Spinal cord (tissue), 10 donors: Measurements from ENCODE around the gene LHFPL6. TPM values are rescaled to one million over a fixed set of nuclear protein-coding genes. Genes with fewer than 3 reads are reported as not detected.

Experiments
- DNase-seq, 6 donors: peaks; one replicate each; pipeline versions ENCODE4 v3.0.0 to v3.0.0-alpha.2; 2013 to 2015; ENCODE audit warnings: low spot score in 6 of 6, low read depth in 4 of 6
- H3K27ac ChIP-seq: one replicate; pipeline ENCODE4 v1.5.1; 2013; ENCODE audit warnings: low read depth, low read length, control low read depth
- H3K27me3 ChIP-seq: one replicate; pipeline ENCODE4 v1.6.1; 2013; ENCODE audit warnings: low read length; ENCODE audit not compliant: control insufficient read depth, insufficient read depth
- H3K36me3 ChIP-seq: one replicate; pipeline ENCODE4 v1.6.1; 2013; ENCODE audit warnings: low read length; ENCODE audit not compliant: control insufficient read depth, insufficient read depth
- H3K4me1 ChIP-seq: one replicate; pipeline ENCODE4 v1.6.1; 2013; ENCODE audit warnings: low read length; ENCODE audit not compliant: control insufficient read depth, insufficient read depth
- H3K4me3 ChIP-seq: one replicate; pipeline ENCODE4 v1.5.1; 2013; ENCODE audit warnings: low read depth, low read length, control low read depth
- H3K9me3 ChIP-seq: one replicate; pipeline ENCODE4 v1.6.1; 2013; ENCODE audit warnings: low read length; ENCODE audit not compliant: control insufficient read depth, insufficient read depth
- WGBS: methylation state at CpG from one replicate; pipeline ENCODE4 v1.1.5; 2013; ENCODE audit warnings: missing lambda C conversion rate; ENCODE audit not compliant: insufficient coverage; 5-methylcytosine and 5-hydroxymethylcytosine counted together
- long read RNA-seq, 4 donors: transcript quantifications; one replicate each; lab custom pipeline, GENCODE V29; 2026
- polyA plus RNA-seq, 2 donors: library from polyadenylated mRNA; unstranded; fragments of 120-200 nt; gene quantifications; one replicate each; pipeline ENCODE4 v1.2.1, GENCODE V29; 2013; ENCODE audit not compliant: insufficient read length in 2 of 2
- total RNA-seq, 2 donors: library from RNA; depleted of rRNA in 1 of 2; stranded (reverse); fragments of 120-200 nt in 1 of 2; fragments of >200 nt in 1 of 2; gene quantifications; one replicate each; pipeline versions ENCODE4 v1.2.3 to v1.2.4, GENCODE V29; 2013 to 2014
- donor health status: healthy.

LHFPL6 gene
- total RNA-seq (100 to 1,000 TPM in 1 of 2 donors, 10 to 100 TPM in 1; 66.5 to 190 TPM), polyA plus RNA-seq (10 to 100 TPM; 49.6 to 66.3 TPM)
- long read RNA-seq, donor 1, partial matches to known transcripts, result 31 of 32 reads
- long read RNA-seq, donor 1, other reads (novel, unspliced or antisense), result 0 of 32 reads
- long read RNA-seq, donor 2, result 0 reads
- long read RNA-seq, donor 3, partial matches to known transcripts, result 26 of 26 reads
- long read RNA-seq, donor 3, other reads (novel, unspliced or antisense), result 0 of 26 reads
- long read RNA-seq, donor 4, partial matches to known transcripts, result 47 of 48 reads
- long read RNA-seq, donor 4, other reads (novel, unspliced or antisense), result 0 of 48 reads

DNA sequence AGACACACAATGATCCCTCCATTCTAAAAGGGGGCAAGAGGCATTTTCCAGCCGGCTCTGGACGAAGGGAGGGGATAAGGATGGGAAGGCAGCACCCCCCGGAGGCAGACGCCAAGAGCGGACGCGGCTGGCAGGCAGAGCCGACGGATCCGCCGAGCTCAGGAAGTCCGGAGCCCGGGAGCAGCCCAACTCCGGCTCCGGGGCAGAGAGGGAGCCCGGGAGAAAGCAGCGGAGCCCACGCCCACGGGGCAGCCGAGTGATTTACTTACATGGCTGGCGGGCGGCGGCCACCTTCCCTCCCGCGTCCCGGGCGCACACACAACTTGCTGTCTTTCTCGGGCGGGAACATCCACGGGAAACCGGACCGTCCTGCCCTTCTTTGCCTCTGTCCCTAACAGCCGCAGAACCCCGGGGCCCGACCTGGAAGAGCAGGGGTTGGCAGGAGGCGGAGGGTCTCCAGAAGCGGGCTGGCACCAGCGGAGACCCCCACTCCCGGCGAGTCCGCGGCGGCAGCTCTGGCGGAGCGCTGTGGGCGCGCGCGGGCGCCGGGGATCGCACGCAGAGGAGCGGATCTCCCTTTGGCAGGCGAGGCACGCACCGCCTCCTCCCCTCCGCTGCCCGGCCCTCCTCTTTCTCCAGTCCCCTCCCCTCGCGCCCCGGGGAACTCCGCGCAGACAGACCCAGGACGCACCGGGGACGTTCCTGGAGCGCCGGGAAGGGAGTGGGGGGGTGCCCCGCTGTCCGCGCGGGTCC lies at the start of gene LHFPL6:
LHFPL6 (minus strand) TSS at position 580 of the 753 bp plus-strand sequence.
- Histone ChIP-seq H3K27ac (peak within 1 kb of the TSS; percentile 93), H3K36me3 (no peaks in the 10 kb centered on the region), H3K27me3 (peaks cover 5% of the 10 kb centered on the region), H3K4me1 (peaks cover 9% of the 10 kb centered on the region), H3K4me3 (peak within 1 kb of the TSS; percentile 91), H3K9me3 (no peaks in the 10 kb centered on the region)
- WGBS, result under 1% methylated on average over 60 of the region's 73 CpGs
- peak in 4 of 6 donors; percentile 54 to 91 (median 74) for DNase-seq

DNA sequence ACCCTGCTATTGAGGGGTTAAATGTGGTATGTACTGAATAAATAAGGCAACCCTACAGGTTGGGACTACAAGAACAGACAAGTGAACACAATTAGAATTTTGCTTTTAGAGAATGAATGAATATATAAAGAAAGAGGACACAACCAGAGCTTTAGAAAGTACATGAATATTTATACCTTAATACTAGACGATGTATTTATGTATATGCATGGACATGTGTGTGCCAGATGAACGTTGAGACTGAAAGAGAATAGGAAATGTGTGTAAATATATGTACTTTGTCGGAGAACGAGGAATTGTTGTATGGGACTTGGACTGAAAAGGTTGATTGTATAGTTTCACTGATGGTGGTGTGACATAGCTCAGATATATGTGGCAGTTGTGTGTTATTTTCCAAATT lies 43.1 kb upstream of the LHFPL6 start:
- H3K4me1 ChIP-seq, result no peaks in the 10 kb centered on the region
- no peaks in the 10 kb centered on the region for H3K9me3 ChIP-seq
- H3K4me3 ChIP-seq, result no peak overlapping the region
- no peak overlapping the region for H3K27ac ChIP-seq
- 71% methylated on average over 3 of the region's 4 CpGs for WGBS
- no peaks in the 10 kb centered on the region for H3K27me3 ChIP-seq
- no peaks in the 10 kb centered on the region for H3K36me3 ChIP-seq
- DNase-seq, result peak in 1 of 6 donors; percentile 3

DNA sequence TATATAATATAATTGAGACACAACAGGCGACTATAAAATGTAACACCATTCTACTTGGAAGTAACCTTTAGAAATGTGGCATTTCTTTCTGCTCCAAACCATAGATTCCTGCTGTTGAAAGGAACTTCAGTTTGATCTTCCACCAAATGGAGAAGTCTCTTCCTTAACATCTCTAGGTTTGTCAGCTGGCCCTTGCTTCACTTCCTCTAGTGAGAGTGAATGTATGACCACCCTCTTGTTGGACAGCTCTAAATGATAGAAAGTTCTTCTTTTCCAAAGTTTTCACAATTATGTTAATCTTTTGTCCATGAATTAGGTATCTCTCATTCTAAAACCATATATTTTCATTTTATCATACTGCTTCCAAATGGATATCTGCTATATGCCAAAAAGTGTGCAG lies 38.7 kb upstream of the LHFPL6 start:
- Histone ChIP-seq H3K4me1 (no peaks in the 10 kb centered on the region), H3K4me3 (no peak overlapping the region), H3K36me3 (no peaks in the 10 kb centered on the region), H3K27me3 (no peaks in the 10 kb centered on the region), H3K27ac (no peak overlapping the region), H3K9me3 (no peaks in the 10 kb centered on the region)
- no CpG with 5 or more reads among the region's 1 CpG for WGBS
- DNase-seq, result no peak

DNA sequence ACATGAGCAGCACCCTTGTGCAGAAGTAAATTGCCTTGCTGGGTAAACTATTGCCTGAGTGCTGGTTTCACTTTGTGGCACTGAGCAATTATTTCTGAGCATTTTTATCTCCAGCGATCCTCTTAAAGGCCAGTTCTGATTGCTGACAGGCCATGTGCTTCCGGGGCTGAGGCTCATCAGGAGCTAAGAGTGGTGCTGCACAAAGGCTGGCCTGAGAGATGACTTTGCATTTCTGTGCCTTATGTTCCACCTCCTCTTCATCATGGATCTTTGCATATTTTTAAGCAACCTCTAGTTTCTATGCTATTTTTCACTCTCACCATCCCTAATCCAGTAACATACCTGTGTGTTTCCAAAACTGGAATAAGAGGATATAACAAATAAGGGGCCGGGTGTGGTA lies 34.9 kb upstream of the LHFPL6 start:
- H3K27me3 ChIP-seq, result no peaks in the 10 kb centered on the region
- no peaks in the 10 kb centered on the region for H3K9me3 ChIP-seq
- H3K27ac ChIP-seq, result no peak overlapping the region
- no peaks in the 10 kb centered on the region for H3K4me1 ChIP-seq
- no peaks in the 10 kb centered on the region for H3K36me3 ChIP-seq
- 90% methylated on average over 3 of the region's 3 CpGs for WGBS
- no peak overlapping the region for H3K4me3 ChIP-seq
- DNase-seq, result no peak

DNA sequence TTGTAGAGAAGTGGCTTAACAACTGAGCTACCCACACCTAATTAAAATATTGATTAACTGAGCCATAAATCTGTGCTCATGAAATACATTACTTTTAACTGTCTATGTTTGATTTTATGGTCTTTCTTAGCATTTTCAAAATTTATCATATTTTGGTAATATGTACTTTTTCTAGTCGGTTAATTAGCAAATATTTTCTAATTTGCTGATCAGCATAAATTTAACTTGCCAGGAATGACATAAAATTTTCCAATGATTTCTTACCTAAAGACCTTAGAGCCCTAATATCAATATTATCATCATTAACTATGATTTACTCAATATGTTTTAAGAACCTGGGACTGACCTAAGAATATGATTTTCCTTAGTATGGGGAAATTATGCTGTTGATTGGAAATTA lies 32.6 kb upstream of the LHFPL6 start:
- peaks cover 5% of the 10 kb centered on the region for H3K9me3 ChIP-seq
- no CpG with 5 or more reads among the region's 1 CpG for WGBS
- H3K27me3 ChIP-seq, result no peaks in the 10 kb centered on the region
- no peak overlapping the region for H3K4me3 ChIP-seq
- no peaks in the 10 kb centered on the region for H3K4me1 ChIP-seq
- H3K36me3 ChIP-seq, result no peaks in the 10 kb centered on the region
- DNase-seq, result no peak
- no peak overlapping the region for H3K27ac ChIP-seq

DNA sequence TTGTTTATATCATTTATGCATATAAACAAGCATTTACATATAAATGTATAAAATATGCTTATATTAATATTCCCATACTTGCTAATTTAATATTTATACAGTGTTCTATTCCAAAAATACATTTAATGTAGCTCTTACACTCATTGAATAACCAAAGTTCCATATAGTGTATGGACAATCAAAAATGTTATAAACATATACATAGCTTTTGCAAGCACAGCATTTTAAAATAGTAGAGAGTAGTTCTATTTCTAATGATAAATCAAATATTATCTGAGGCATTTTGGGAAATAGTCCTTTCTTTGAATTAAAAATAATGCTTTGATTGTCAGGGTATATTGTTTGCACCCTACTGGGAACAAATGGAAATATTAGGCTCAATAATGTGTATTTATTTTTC lies 30.0 kb upstream of the LHFPL6 start:
- DNase-seq, result no peak
- Histone ChIP-seq H3K9me3 (peaks cover 5% of the 10 kb centered on the region), H3K36me3 (no peaks in the 10 kb centered on the region), H3K27ac (no peak overlapping the region), H3K4me1 (no peaks in the 10 kb centered on the region), H3K4me3 (no peak overlapping the region), H3K27me3 (no peaks in the 10 kb centered on the region)

DNA sequence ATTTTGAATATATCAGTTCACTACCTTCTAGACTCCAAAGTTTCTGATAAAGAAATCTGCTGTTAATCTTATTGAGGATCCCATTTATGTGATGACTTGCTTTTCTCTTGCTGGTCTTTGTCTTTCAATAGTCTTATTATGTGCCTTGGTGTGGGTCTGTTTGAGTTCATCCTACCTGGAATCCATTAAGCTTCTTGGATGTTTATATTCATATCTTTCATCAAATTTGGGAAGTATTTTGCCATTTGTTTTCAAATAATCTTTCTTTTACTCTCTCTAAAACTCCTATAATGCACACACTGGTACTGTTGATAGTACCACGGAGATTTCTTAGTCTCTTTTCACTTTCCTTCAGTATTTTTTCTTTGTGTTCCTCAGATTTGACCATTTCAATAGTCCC lies 28.3 kb upstream of the LHFPL6 start:
- peaks cover 5% of the 10 kb centered on the region for H3K9me3 ChIP-seq
- no peaks in the 10 kb centered on the region for H3K36me3 ChIP-seq
- DNase-seq, result no peak
- H3K4me3 ChIP-seq, result no peak overlapping the region
- H3K27ac ChIP-seq, result no peak overlapping the region
- H3K4me1 ChIP-seq, result no peaks in the 10 kb centered on the region
- 77% methylated on average over 1 of the region's 1 CpG for WGBS
- H3K27me3 ChIP-seq, result no peaks in the 10 kb centered on the region

DNA sequence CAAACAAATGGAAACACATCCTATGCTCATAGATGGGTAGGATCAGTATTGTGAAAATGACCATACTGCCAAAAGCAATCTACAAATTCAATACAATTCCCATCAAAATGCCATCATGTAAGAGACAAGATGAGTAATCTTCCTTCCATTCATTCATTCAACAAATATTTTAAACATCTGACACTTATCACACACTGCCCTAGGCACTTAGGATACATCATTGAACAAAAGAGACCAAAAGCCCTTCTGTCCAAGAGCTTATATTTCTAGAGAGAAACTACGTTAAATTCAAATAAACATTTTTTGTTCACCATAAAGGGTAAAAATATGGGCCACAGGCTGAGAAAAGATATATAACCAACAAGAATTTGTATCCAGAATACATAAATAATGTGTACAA lies 20.5 kb upstream of the LHFPL6 start:
- WGBS, result no CpG with 5 or more reads among the region's 1 CpG
- H3K36me3 ChIP-seq, result no peaks in the 10 kb centered on the region
- H3K4me1 ChIP-seq, result no peaks in the 10 kb centered on the region
- no peak for DNase-seq
- no peak overlapping the region for H3K4me3 ChIP-seq
- H3K27me3 ChIP-seq, result no peaks in the 10 kb centered on the region
- no peaks in the 10 kb centered on the region for H3K9me3 ChIP-seq
- H3K27ac ChIP-seq, result no peak overlapping the region

DNA sequence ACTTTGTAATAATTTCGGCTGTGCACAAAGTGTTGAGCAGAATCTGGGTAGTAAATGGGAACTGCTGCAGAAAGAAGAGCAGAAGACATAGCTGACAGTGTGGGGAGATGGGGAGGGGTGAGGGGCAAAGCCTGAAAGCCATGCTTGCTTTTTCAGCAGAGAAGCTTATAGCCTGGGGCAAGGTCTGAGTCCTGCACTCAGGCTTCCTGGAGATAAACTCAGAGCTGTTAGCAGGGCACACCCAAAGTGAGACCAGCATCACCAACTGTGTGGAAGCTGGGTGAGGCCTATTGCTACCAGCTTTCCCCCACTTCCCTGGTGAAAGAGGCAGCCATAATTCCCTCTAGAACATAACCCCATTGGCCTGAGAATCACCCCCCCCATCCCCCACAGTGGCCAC lies 15.6 kb upstream of the LHFPL6 start:
- H3K9me3 ChIP-seq, result no peaks in the 10 kb centered on the region
- no peak for DNase-seq
- no peak overlapping the region for H3K4me3 ChIP-seq
- no peaks in the 10 kb centered on the region for H3K27me3 ChIP-seq
- H3K4me1 ChIP-seq, result no peaks in the 10 kb centered on the region
- no peaks in the 10 kb centered on the region for H3K36me3 ChIP-seq
- 92% methylated on average over 1 of the region's 1 CpG for WGBS
- no peak overlapping the region for H3K27ac ChIP-seq
